HEK293 (cell line): ENCODE results near the gene TXNRD2.

Source experiments
- GLIS2 ChIP-seq: fragments of 450-650 bp; formaldehyde crosslinking; IDR thresholded peaks from 2 replicates; pipeline ENCODE4 v1.5.1; 2016; ENCODE audit warnings: missing biosample characterization, missing genetic modification characterization
- HOXA7 ChIP-seq: sonication (generic); formaldehyde crosslinking; IDR thresholded peaks from 2 replicates; pipeline ENCODE4 v1.8.1; 2022; ENCODE audit warnings: missing genetic modification reagents, borderline replicate concordance
- HOXD13 ChIP-seq: sonication (generic); formaldehyde crosslinking; IDR thresholded peaks from 2 replicates; pipeline ENCODE4 v1.8.0; 2022; ENCODE audit warnings: missing genetic modification reagents, borderline replicate concordance
- INSM2 ChIP-seq: fragments of 450-650 bp; formaldehyde crosslinking; IDR thresholded peaks from 2 replicates; pipeline ENCODE4 v1.5.1; 2016; ENCODE audit warnings: missing biosample characterization, missing genetic modification characterization
- KLF16 ChIP-seq: fragments of 450-650 bp; formaldehyde crosslinking; IDR thresholded peaks from 2 replicates; pipeline ENCODE4 v1.5.1; 2017; ENCODE audit warnings: missing biosample characterization, missing genetic modification characterization
- KLF8 ChIP-seq: fragments of 450-650 bp; formaldehyde crosslinking; IDR thresholded peaks from 2 replicates; pipeline ENCODE4 v1.5.1; 2016; ENCODE audit warnings: missing biosample characterization, missing genetic modification characterization
- KLF9 ChIP-seq: fragments of 450-650 bp; formaldehyde crosslinking; IDR thresholded peaks from 2 replicates; pipeline ENCODE4 v1.5.1; 2016; ENCODE audit warnings: missing biosample characterization, missing genetic modification characterization, low read depth
- PATZ1 ChIP-seq: fragments of 450-650 bp; formaldehyde crosslinking; IDR thresholded peaks from 2 replicates; pipeline ENCODE4 v1.5.1; 2016; ENCODE audit warnings: missing biosample characterization, missing genetic modification characterization
- PBX3 ChIP-seq: sonication (generic); formaldehyde crosslinking; IDR thresholded peaks from 2 replicates; pipeline ENCODE4 v1.8.1; 2022; ENCODE audit warnings: mild to moderate bottlenecking, moderate library complexity, missing genetic modification reagents
- SALL2 ChIP-seq: fragments of 450-650 bp; formaldehyde crosslinking; IDR thresholded peaks from 2 replicates; pipeline ENCODE4 v1.5.0; 2017; ENCODE audit warnings: missing biosample characterization, mild to moderate bottlenecking, missing genetic modification characterization, borderline replicate concordance
- SCRT1 ChIP-seq: fragments of 450-650 bp; formaldehyde crosslinking; IDR thresholded peaks from 2 replicates; pipeline ENCODE4 v1.5.1; 2016; ENCODE audit warnings: missing biosample characterization, missing genetic modification characterization, borderline replicate concordance
- ZBTB49 ChIP-seq: fragments of 450-650 bp; formaldehyde crosslinking; IDR thresholded peaks from 2 replicates; pipeline ENCODE4 v1.5.1; 2016; ENCODE audit warnings: missing biosample characterization, missing genetic modification characterization, low read depth
- ZBTB6 ChIP-seq: fragments of 450-650 bp; formaldehyde crosslinking; IDR thresholded peaks from 2 replicates; pipeline ENCODE4 v1.5.1; 2017; ENCODE audit warnings: missing biosample characterization, missing genetic modification characterization
- ZBTB8A ChIP-seq: fragments of 450-650 bp; formaldehyde crosslinking; IDR thresholded peaks from 2 replicates; pipeline ENCODE4 v1.5.1; 2016; ENCODE audit warnings: missing biosample characterization, missing genetic modification characterization
- ZIC2 ChIP-seq: fragments of 450-650 bp; formaldehyde crosslinking; IDR thresholded peaks from 2 replicates; pipeline ENCODE4 v1.5.1; 2016; ENCODE audit warnings: missing biosample characterization, missing genetic modification characterization
- ZNF157 ChIP-seq: fragments of 450-650 bp; formaldehyde crosslinking; IDR thresholded peaks from 2 replicates; pipeline ENCODE4 v1.5.1; 2016; ENCODE audit warnings: missing biosample characterization, missing genetic modification characterization
- ZNF18 ChIP-seq: fragments of 450-650 bp; formaldehyde crosslinking; IDR thresholded peaks from 2 replicates; pipeline ENCODE4 v1.5.1; 2016; ENCODE audit warnings: missing biosample characterization, missing genetic modification characterization
- ZNF202 ChIP-seq: fragments of 450-650 bp; formaldehyde crosslinking; IDR thresholded peaks from 2 replicates; pipeline ENCODE4 v1.5.1; 2016; ENCODE audit warnings: missing biosample characterization, missing genetic modification characterization, borderline replicate concordance
- ZNF221 ChIP-seq: fragments of 450-650 bp; formaldehyde crosslinking; IDR thresholded peaks from 2 replicates; pipeline ENCODE4 v1.5.1; 2017; ENCODE audit warnings: missing biosample characterization, missing genetic modification characterization, borderline replicate concordance
- ZNF335 ChIP-seq: fragments of 450-650 bp; formaldehyde crosslinking; conservative IDR thresholded peaks from 2 replicates; pipeline ENCODE4 v1.5.1; 2016; ENCODE audit warnings: missing biosample characterization, missing genetic modification characterization
- ZNF350 ChIP-seq: fragments of 450-650 bp; formaldehyde crosslinking; IDR thresholded peaks from 2 replicates; pipeline ENCODE4 v1.5.0; 2017; ENCODE audit warnings: missing biosample characterization, mild to moderate bottlenecking, missing genetic modification characterization
- ZNF391 ChIP-seq: fragments of 450-650 bp; formaldehyde crosslinking; IDR thresholded peaks from 2 replicates; pipeline ENCODE4 v1.5.1; 2016; ENCODE audit warnings: low read depth, missing biosample characterization, missing genetic modification characterization, borderline replicate concordance
- ZNF423 ChIP-seq: fragments of 450-650 bp; formaldehyde crosslinking; IDR thresholded peaks from 2 replicates; pipeline ENCODE4 v1.5.1; 2016; ENCODE audit warnings: missing biosample characterization, missing genetic modification characterization
- ZNF473 ChIP-seq: fragments of 450-650 bp; formaldehyde crosslinking; IDR thresholded peaks from 2 replicates; pipeline ENCODE4 v1.5.1; 2017; ENCODE audit warnings: missing biosample characterization, missing genetic modification characterization
- ZNF514 ChIP-seq: fragments of 450-650 bp; formaldehyde crosslinking; IDR thresholded peaks from 2 replicates; pipeline ENCODE4 v1.5.1; 2016; ENCODE audit warnings: missing biosample characterization, missing genetic modification characterization
- ZNF555 ChIP-seq: fragments of 450-650 bp; formaldehyde crosslinking; conservative IDR thresholded peaks from 2 replicates; pipeline ENCODE4 v1.5.1; 2017; ENCODE audit warnings: missing biosample characterization, mild to moderate bottlenecking, missing genetic modification characterization, inconsistent platforms
- ZNF558 ChIP-seq: fragments of 450-650 bp; formaldehyde crosslinking; IDR thresholded peaks from 2 replicates; pipeline ENCODE4 v1.5.1; 2016; ENCODE audit warnings: missing biosample characterization, missing genetic modification characterization
- ZNF621 ChIP-seq: fragments of 450-650 bp; formaldehyde crosslinking; IDR thresholded peaks from 2 replicates; pipeline ENCODE4 v1.5.1; 2017; ENCODE audit warnings: missing biosample characterization, missing genetic modification characterization
- ZNF670 ChIP-seq: fragments of 450-650 bp; formaldehyde crosslinking; IDR thresholded peaks from 2 replicates; pipeline ENCODE4 v1.5.1; 2016; ENCODE audit warnings: missing biosample characterization, missing genetic modification characterization, low read depth
- ZNF837 ChIP-seq: fragments of 450-650 bp; formaldehyde crosslinking; IDR thresholded peaks from 2 replicates; pipeline ENCODE4 v1.5.1; 2016; ENCODE audit warnings: missing biosample characterization, missing genetic modification characterization

The TXNRD2 gene

GRCh38 chr22:19855504-19856409 is 85.9 kb downstream of the TXNRD2 start (continued):
- no peak for TF ChIP-seq ZNF18 (tag by site-specific recombination)
- TF ChIP-seq ZIC2 (tag by site-specific recombination): no peak
- no peak for TF ChIP-seq SALL2
- TF ChIP-seq HOXD13 (CRISPR knock-in tag): no peak
- TF ChIP-seq ZNF157: no peak
- no peak for TF ChIP-seq HOXA7 (CRISPR knock-in tag)
- TF ChIP-seq INSM2 (tag by site-specific recombination): no peak
- TF ChIP-seq SCRT1 (tag by site-specific recombination): no peak
- no peak for TF ChIP-seq ZNF514
- TF ChIP-seq KLF8 (tag by site-specific recombination): peak; percentile 23; the same call in 1 of the 2 replicates
- no peak; the same call in none of the 2 replicates for TF ChIP-seq GLIS2 (tag by site-specific recombination)
- TF ChIP-seq KLF16 (tag by site-specific recombination): no peak
- TF ChIP-seq ZNF423 (tag by site-specific recombination): no peak
- TF ChIP-seq KLF9 (tag by site-specific recombination): no peak
- no peak for TF ChIP-seq ZNF555 (tag by site-specific recombination)
- no peak for TF ChIP-seq ZNF670 (tag by site-specific recombination)
- TF ChIP-seq ZNF350: no peak
- no peak for TF ChIP-seq ZBTB49 (tag by site-specific recombination)
- TF ChIP-seq ZNF335 (tag by site-specific recombination): peak; percentile 94
- TF ChIP-seq PATZ1 (tag by site-specific recombination): peak; percentile 79
- TF ChIP-seq ZNF837: no peak
- TF ChIP-seq ZNF391 (tag by site-specific recombination): no peak
- TF ChIP-seq PBX3 (CRISPR knock-in tag): no peak
- TF ChIP-seq ZBTB8A (tag by site-specific recombination): 0 out of 2 replicates have a peak, but pooled peaks have one; percentile 5
- TF ChIP-seq ZNF202 (tag by site-specific recombination): no peak
- TF ChIP-seq ZNF473: no peak
- no peak for TF ChIP-seq ZNF621 (tag by site-specific recombination)
- no peak for TF ChIP-seq ZBTB6
- no peak for TF ChIP-seq ZNF221 (tag by site-specific recombination)
- no peak for TF ChIP-seq ZNF558 (tag by site-specific recombination)
